ENCODE results near the gene HBB.

HBB gene

GRCh38 chr11:5203366-5203765, 23.5 kb downstream of the HBB start:
- Histone ChIP-seq H3K4me2 (ENCODE audit: low read length, poor library complexity, severe bottlenecking) (no peak overlapping the region), H3K79me1 (replicated peaks; ENCODE audit: low read length, poor library complexity, severe bottlenecking) (no peaks in the 10 kb centered on the region), H3K4me1 (ENCODE audit: control insufficient read depth, insufficient read depth, low read depth, low read length) (no peaks in the 10 kb centered on the region), H3K23ac (ENCODE audit: low read length in 2 of 2) (no peak overlapping the region), H3K36me3 (ENCODE audit: control insufficient read depth in 1 of 2, insufficient read depth in 2 of 2, low read depth in 1 of 2, low read length in 2 of 2) (no peaks in the 10 kb centered on the region), H4K8ac (ENCODE audit: low read length) (no peak overlapping the region), H2AK5ac (ENCODE audit: low read length, severe bottlenecking) (no peak overlapping the region), H3K14ac (ENCODE audit: low read length in 2 of 2) (no peak overlapping the region), H3K18ac (ENCODE audit: low read depth in 1 of 2, low read length in 2 of 2) (no peak overlapping the region), H3K27ac (ENCODE audit: low read length, poor library complexity, severe bottlenecking) (no peak overlapping the region), H2BK120ac (ENCODE audit: low read depth, low read length) (no peak overlapping the region), H3K4me3 (ENCODE audit: insufficient read depth in 1 of 2, low read depth in 1 of 2, low read length in 2 of 2) (no peak overlapping the region), H2BK12ac (ENCODE audit: low read length in 2 of 2) (no peak overlapping the region), H3K4ac (ENCODE audit: low read depth in 1 of 2, low read length in 2 of 2) (no peak overlapping the region), H3K9ac (ENCODE audit: low read length) (no peak overlapping the region), H4K91ac (ENCODE audit: low read length) (no peak overlapping the region), H2BK5ac (ENCODE audit: low read depth, low read length, poor library complexity, severe bottlenecking) (no peak overlapping the region), H2AFZ (ENCODE audit: low read depth, low read length) (no peak overlapping the region), H3K27me3 (ENCODE audit: control insufficient read depth in 1 of 2, insufficient read depth in 1 of 2, low read length in 2 of 2) (no peaks in the 10 kb centered on the region), H2BK15ac (ENCODE audit: low read depth, poor library complexity, severe bottlenecking) (no peak overlapping the region), H3K9me3 (ENCODE audit: control insufficient read depth, low read length) (no peaks in the 10 kb centered on the region)
- WGBS, result 94% methylated on average over 2 of the region's 2 CpGs
- DNase-seq, result no peak

- no CpG with 5 or more reads among the region's 1 CpG for WGBS
- no peaks in the 10 kb centered on the region for H3K36me3 ChIP-seq (ENCODE audit: control insufficient read depth in 1 of 2, insufficient read depth in 2 of 2, low read depth in 1 of 2, low read length in 2 of 2)
- no peak within 1 kb of the TSS for H3K4me2 ChIP-seq (ENCODE audit: low read length, poor library complexity, severe bottlenecking)
- H2BK120ac ChIP-seq (ENCODE audit: low read depth, low read length), result no peak within 1 kb of the TSS
- H3K4me1 ChIP-seq (ENCODE audit: control insufficient read depth, insufficient read depth, low read depth, low read length), result no peaks in the 10 kb centered on the region
- H3K27me3 ChIP-seq (ENCODE audit: control insufficient read depth in 1 of 2, insufficient read depth in 1 of 2, low read length in 2 of 2), result no peaks in the 10 kb centered on the region
- H3K9ac ChIP-seq (ENCODE audit: low read length), result no peak within 1 kb of the TSS
- H2AFZ ChIP-seq (ENCODE audit: low read depth, low read length), result no peak within 1 kb of the TSS
- H2BK5ac ChIP-seq (ENCODE audit: low read depth, low read length, poor library complexity, severe bottlenecking), result no peak within 1 kb of the TSS
- no peak within 1 kb of the TSS for H3K14ac ChIP-seq (ENCODE audit: low read length in 2 of 2)
- H2AK5ac ChIP-seq (ENCODE audit: low read length, severe bottlenecking), result no peak within 1 kb of the TSS
- no peak within 1 kb of the TSS for H3K4ac ChIP-seq (ENCODE audit: low read depth in 1 of 2, low read length in 2 of 2)
- H3K9me3 ChIP-seq (ENCODE audit: control insufficient read depth, low read length), result no peaks in the 10 kb centered on the region
- no peak within 1 kb of the TSS for H2BK12ac ChIP-seq (ENCODE audit: low read length in 2 of 2)
- H3K18ac ChIP-seq (ENCODE audit: low read depth in 1 of 2, low read length in 2 of 2), result no peak within 1 kb of the TSS
- H3K79me1 ChIP-seq (replicated peaks; ENCODE audit: low read length, poor library complexity, severe bottlenecking), result no peaks in the 10 kb centered on the region
- no peak within 1 kb of the TSS for H4K8ac ChIP-seq (ENCODE audit: low read length)
- DNase-seq, result no peak
- no peak within 1 kb of the TSS for H3K4me3 ChIP-seq (ENCODE audit: insufficient read depth in 1 of 2, low read depth in 1 of 2, low read length in 2 of 2)
- H2BK15ac ChIP-seq (ENCODE audit: low read depth, poor library complexity, severe bottlenecking), result no peak within 1 kb of the TSS
- H3K27ac ChIP-seq (ENCODE audit: low read length, poor library complexity, severe bottlenecking), result no peak within 1 kb of the TSS
- no peak within 1 kb of the TSS for H4K91ac ChIP-seq (ENCODE audit: low read length)
- H3K23ac ChIP-seq (ENCODE audit: low read length in 2 of 2), result no peak within 1 kb of the TSS
Observed at GRCh38 chr11:5200582-5200981, 26.3 kb downstream of the HBB start, which contains the start of gene OR51V1. Gene OR51V1, minus strand, starts transcription at chr11:5200682. Its CDS starts 0 bp downstream, at chr11:5200682.

- H3K4me3 ChIP-seq (ENCODE audit: insufficient read depth in 1 of 2, low read depth in 1 of 2, low read length in 2 of 2), result no peak overlapping the region
- H2AFZ ChIP-seq (ENCODE audit: low read depth, low read length), result no peak overlapping the region
- no peak overlapping the region for H3K14ac ChIP-seq (ENCODE audit: low read length in 2 of 2)
- no peak overlapping the region for H4K91ac ChIP-seq (ENCODE audit: low read length)
- H3K9ac ChIP-seq (ENCODE audit: low read length), result no peak overlapping the region
- no peak overlapping the region for H3K4ac ChIP-seq (ENCODE audit: low read depth in 1 of 2, low read length in 2 of 2)
- H2AK5ac ChIP-seq (ENCODE audit: low read length, severe bottlenecking), result no peak overlapping the region
- H3K4me2 ChIP-seq (ENCODE audit: low read length, poor library complexity, severe bottlenecking), result no peak overlapping the region
- no peak overlapping the region for H2BK5ac ChIP-seq (ENCODE audit: low read depth, low read length, poor library complexity, severe bottlenecking)
- H3K9me3 ChIP-seq (ENCODE audit: control insufficient read depth, low read length), result no peaks in the 10 kb centered on the region
- H2BK12ac ChIP-seq (ENCODE audit: low read length in 2 of 2), result no peak overlapping the region
- no peak overlapping the region for H2BK15ac ChIP-seq (ENCODE audit: low read depth, poor library complexity, severe bottlenecking)
- no peak overlapping the region for H3K23ac ChIP-seq (ENCODE audit: low read length in 2 of 2)
- DNase-seq, result no peak
- no peaks in the 10 kb centered on the region for H3K36me3 ChIP-seq (ENCODE audit: control insufficient read depth in 1 of 2, insufficient read depth in 2 of 2, low read depth in 1 of 2, low read length in 2 of 2)
- H3K79me1 ChIP-seq (replicated peaks; ENCODE audit: low read length, poor library complexity, severe bottlenecking), result no peaks in the 10 kb centered on the region
- H3K27ac ChIP-seq (ENCODE audit: low read length, poor library complexity, severe bottlenecking), result no peak overlapping the region
- H4K8ac ChIP-seq (ENCODE audit: low read length), result no peak overlapping the region
- H3K27me3 ChIP-seq (ENCODE audit: control insufficient read depth in 1 of 2, insufficient read depth in 1 of 2, low read length in 2 of 2), result no peaks in the 10 kb centered on the region
- H3K4me1 ChIP-seq (ENCODE audit: control insufficient read depth, insufficient read depth, low read depth, low read length), result no peaks in the 10 kb centered on the region
- H2BK120ac ChIP-seq (ENCODE audit: low read depth, low read length), result no peak overlapping the region
- H3K18ac ChIP-seq (ENCODE audit: low read depth in 1 of 2, low read length in 2 of 2), result no peak overlapping the region
Observed at GRCh38 chr11:5198285-5198684, 28.6 kb downstream of the HBB start.

- Histone ChIP-seq H3K4me1 (ENCODE audit: control insufficient read depth, insufficient read depth, low read depth, low read length) (no peaks in the 10 kb centered on the region), H3K4me2 (ENCODE audit: low read length, poor library complexity, severe bottlenecking) (no peak overlapping the region), H3K23ac (ENCODE audit: low read length in 2 of 2) (no peak overlapping the region), H3K27ac (ENCODE audit: low read length, poor library complexity, severe bottlenecking) (no peak overlapping the region), H2AFZ (ENCODE audit: low read depth, low read length) (no peak overlapping the region), H3K27me3 (ENCODE audit: control insufficient read depth in 1 of 2, insufficient read depth in 1 of 2, low read length in 2 of 2) (no peaks in the 10 kb centered on the region), H2BK5ac (ENCODE audit: low read depth, low read length, poor library complexity, severe bottlenecking) (no peak overlapping the region), H3K4ac (ENCODE audit: low read depth in 1 of 2, low read length in 2 of 2) (no peak overlapping the region), H3K18ac (ENCODE audit: low read depth in 1 of 2, low read length in 2 of 2) (no peak overlapping the region), H2BK15ac (ENCODE audit: low read depth, poor library complexity, severe bottlenecking) (no peak overlapping the region), H4K8ac (ENCODE audit: low read length) (no peak overlapping the region), H2AK5ac (ENCODE audit: low read length, severe bottlenecking) (no peak overlapping the region), H3K9ac (ENCODE audit: low read length) (no peak overlapping the region), H3K79me1 (replicated peaks; ENCODE audit: low read length, poor library complexity, severe bottlenecking) (no peaks in the 10 kb centered on the region), H3K4me3 (ENCODE audit: insufficient read depth in 1 of 2, low read depth in 1 of 2, low read length in 2 of 2) (no peak overlapping the region), H3K9me3 (ENCODE audit: control insufficient read depth, low read length) (no peaks in the 10 kb centered on the region), H2BK12ac (ENCODE audit: low read length in 2 of 2) (no peak overlapping the region), H4K91ac (ENCODE audit: low read length) (no peak overlapping the region), H3K36me3 (ENCODE audit: control insufficient read depth in 1 of 2, insufficient read depth in 2 of 2, low read depth in 1 of 2, low read length in 2 of 2) (no peaks in the 10 kb centered on the region), H2BK120ac (ENCODE audit: low read depth, low read length) (no peak overlapping the region), H3K14ac (ENCODE audit: low read length in 2 of 2) (no peak overlapping the region)
- WGBS, result 77% methylated on average over 3 of the region's 3 CpGs
- DNase-seq, result no peak
Observed at GRCh38 chr11:5197536-5197935, 29.3 kb downstream of the HBB start.

Data from mesenchymal stem cell (in vitro differentiated cells and primary cell).